GM12872 (cell line): ENCODE measurements around the gene CCL4.
A peak's percentile ranks its signal among the peaks of the same experiment; 100 is the strongest.

ENCODE experiments used
- TF ChIP-seq, protein P1 (sequence below): IDR thresholded peaks from 3 replicates; pipeline ENCODE4 v1.5.1; 2011; ENCODE audit warnings: low read depth, mild to moderate bottlenecking, low read length, moderate library complexity; ENCODE audit not compliant: insufficient read depth

Gene CCL4

DNA sequence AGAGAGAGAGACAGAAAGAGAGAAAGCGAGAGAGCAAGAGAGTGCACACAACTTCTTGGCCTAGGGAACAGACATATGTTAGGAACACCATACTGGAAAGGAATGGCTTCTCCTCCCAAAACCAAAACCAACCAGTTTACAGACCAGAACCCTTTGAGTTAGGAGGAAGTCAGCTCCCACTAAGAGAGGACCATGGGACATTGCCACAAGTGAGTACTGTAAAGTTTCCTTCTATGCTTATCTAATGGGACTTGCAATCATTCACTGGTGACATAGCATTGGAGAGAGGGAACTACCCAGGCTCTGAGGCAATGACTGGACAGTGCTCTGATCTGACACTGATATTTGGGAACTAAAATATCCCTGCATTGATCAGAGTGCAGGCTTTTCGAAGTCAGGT lies 40.4 kb downstream of the CCL4 start:
- TF ChIP-seq, protein P1, sequence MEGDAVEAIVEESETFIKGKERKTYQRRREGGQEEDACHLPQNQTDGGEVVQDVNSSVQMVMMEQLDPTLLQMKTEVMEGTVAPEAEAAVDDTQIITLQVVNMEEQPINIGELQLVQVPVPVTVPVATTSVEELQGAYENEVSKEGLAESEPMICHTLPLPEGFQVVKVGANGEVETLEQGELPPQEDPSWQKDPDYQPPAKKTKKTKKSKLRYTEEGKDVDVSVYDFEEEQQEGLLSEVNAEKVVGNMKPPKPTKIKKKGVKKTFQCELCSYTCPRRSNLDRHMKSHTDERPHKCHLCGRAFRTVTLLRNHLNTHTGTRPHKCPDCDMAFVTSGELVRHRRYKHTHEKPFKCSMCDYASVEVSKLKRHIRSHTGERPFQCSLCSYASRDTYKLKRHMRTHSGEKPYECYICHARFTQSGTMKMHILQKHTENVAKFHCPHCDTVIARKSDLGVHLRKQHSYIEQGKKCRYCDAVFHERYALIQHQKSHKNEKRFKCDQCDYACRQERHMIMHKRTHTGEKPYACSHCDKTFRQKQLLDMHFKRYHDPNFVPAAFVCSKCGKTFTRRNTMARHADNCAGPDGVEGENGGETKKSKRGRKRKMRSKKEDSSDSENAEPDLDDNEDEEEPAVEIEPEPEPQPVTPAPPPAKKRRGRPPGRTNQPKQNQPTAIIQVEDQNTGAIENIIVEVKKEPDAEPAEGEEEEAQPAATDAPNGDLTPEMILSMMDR = no peak

DNA sequence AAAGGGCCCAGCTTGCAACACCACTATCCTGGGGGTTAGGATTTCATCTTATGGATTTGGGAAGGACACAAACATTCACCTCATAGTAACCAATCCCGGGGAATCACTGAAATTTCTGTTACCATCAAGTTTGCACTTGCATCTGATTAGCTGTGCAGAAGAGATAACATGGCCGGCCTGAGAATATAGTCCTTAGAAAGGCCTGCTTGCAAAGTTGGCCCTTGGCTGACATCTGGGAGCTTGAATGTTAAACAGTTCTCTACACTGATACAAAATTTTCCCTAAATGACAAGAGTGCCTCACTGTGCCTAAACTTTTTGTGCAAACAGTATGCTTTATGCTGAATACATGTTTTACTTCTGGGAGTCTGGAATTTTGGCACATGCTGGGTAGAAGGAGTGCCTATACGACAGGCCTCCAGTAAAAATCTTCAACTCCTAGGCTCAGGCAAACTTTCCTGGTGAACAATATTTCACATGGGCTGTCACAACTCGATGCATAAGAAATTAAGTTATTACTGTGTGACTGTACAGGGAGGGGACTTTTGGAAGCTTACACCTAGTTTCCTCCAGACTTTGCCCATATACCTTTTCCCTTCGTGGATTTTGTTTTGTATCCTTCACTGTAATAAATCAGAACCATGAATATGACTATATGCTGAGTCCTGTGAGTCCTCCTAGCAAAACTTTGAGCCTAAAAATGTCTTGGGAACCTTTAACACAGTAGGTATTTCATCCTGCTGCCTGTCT lies 41.5 kb downstream of the CCL4 start:
- TF ChIP-seq, protein P1 = no peak

DNA sequence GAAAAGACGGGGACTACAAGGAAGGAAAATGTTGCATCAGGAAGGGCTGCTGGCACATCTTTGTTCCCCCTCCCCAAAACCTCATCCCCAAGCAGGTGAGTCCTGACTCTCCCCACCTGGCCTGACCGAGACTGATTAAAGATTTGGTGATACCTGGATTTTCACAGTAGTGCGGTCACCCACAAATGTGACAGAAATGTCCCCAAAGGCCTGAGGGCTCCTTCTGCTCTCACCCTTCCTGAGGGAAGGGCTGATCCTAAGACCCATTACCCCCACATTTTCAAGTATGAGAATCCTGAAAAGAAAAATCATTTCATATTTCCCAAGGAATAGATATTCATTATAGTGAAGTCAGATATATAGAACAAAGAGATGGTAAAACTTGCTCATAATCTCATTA lies 44.0 kb downstream of the CCL4 start:
- TF ChIP-seq, protein P1 = no peak

DNA sequence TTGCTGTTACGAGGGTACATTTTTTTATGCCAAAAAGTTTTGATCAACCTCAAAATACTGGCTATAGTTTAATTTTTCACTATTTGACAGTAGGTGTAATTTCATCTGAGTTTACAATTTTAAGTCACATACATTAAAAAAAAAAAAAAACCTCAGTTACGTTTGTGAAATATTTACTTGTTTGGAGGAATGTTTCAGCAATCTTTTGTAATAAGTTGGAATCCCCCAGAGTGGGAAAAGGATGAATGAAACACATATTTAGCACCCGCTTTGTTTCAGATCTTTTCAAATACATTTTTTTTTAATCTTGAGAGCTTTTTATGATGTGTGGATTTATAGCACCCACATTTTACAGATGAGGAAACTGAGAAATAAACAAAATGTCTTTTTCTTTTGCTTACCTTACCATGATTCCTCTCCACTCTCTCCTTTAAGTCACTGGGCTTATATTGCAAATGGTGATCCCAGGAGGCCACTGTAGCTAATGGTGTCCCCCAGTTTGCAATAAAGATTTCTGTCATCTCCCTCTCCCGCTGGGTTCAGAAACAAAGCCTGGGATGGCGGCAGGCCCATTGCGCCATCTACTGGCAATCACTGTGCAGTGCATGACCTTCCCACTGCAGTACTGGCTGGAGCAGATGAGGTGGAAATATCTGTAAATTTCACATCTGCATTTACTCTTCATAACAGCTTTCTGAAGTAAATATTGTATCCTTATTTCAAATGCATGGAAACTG lies 45.1 kb downstream of the CCL4 start:
- TF ChIP-seq, protein P1 = peak; percentile 98

DNA sequence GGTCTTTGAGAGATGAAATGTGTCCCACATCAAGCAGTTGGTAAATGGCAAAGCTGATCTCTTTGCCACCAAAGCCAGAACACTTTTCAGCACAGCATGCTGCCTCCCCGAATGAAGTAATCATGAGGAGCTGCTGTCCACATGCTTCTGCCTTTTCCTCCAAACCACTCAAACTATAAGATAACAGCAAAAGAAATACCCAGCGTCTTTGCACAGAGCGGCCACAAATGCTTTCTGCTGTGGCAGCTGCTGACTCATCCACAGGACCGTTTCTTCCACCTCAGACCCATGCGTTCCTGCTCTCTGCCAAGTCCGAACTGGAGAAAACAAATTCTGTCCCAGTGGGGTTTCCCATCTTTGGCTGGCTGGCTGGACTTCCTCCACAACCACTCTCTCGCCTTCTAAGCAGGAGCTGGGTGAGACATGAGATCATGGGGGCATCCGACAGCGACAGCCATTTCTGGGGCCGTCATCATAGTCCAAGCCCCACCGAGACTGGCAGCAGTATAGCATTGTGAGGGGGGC lies 45.7 kb downstream of the CCL4 start:
- TF ChIP-seq, protein P1 = no peak

DNA sequence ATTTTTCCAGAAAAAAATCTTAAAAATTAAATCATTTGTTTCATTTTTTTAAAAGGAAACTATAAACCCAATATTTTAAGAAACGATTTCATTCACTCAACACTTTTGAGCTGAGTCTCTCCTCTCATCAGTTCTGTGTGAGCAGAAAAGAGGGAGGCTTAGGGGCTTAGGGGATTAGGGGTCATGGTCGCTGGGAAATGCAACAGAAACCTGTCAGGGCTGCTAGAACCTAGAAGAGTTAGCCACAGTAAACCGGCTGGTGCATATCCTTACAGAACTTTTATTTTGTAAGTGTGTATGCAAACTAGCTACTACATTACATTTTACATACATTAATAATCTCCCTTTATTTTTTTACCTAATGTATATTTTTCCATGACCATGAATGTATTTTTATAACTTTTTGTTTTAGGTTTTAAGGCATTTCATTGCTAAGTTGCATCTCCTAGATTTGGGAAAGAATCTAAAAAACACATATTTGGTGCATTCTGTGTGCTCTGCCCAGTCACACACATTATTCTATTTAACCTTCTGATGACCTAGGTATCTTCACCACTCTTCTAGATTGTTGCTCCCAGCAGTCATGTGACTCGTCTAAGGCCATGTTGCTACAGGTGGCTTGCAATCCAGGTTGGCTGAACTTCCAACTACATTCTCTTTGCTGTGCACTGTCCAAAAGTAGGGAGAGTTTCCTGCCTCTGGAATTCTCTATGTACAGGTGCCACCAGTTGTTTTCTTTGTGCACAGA lies 48.4 kb downstream of the CCL4 start:
- TF ChIP-seq, protein P1 = no peak

DNA sequence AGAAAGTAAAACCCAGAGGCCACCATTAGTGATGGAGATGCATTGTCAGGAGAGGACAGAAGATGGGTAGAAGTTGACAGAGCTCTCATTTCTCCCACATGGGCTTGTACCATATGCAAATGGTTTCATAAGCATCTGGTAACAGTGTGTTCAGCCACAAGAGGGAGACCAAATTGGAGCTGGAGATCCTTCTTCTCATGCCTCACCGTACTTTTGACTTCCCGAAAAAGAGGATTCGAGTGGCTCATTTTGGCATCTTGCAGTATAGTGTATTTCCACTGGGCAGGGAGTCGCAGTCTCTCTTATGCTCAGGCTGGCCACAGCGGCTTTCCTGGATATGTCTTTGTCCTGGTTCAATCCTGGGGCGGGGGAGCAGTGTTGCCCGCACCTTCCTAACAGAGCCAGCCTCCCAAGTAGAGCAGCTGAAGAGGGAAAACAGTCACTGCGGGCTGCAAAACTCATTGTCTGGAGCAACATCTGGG lies 49.1 kb downstream of the CCL4 start:
- TF ChIP-seq, protein P1 = no peak
